ENCODE measurements around the gene FNBP1. TPM values are rescaled to one million over a fixed set of nuclear protein-coding genes. Genes with fewer than 3 reads are reported as not detected.
"Not testable (repeated sequence)": the region's sequence is repeated elsewhere in the genome, so short reads cannot be mapped to it uniquely, and the experiment has no call there.

Gene FNBP1
- total and polyA plus RNA-seq, 9 donors: 15.0 to 28.4 (median 18.2) TPM

GRCh38 chr9:130010151-130010988, 32.6 kb downstream of the FNBP1 start:
- Histone ChIP-seq H3K9me3 (replicated peaks; ENCODE audit: control insufficient read depth, low read depth, low read length) (peaks cover 8% of the 10 kb centered on the region), H3K36me3 (ENCODE audit: control insufficient read depth, insufficient read depth, low read length) (peaks cover 2% of the 10 kb centered on the region), H3K4me3 (ENCODE audit: low read length) (no peak overlapping the region), H3K27ac (ENCODE audit: low read length) (no peak overlapping the region), H3K27me3 (ENCODE audit: control insufficient read depth, insufficient read depth, low read length) (no peaks in the 10 kb centered on the region), H3K4me1 (ENCODE audit: control insufficient read depth, insufficient read depth, low read length) (no peaks in the 10 kb centered on the region)
- WGBS (ENCODE audit: insufficient coverage): 100% methylated on average over 2 of the region's 5 CpGs
- no peak for DNase-seq

- not testable (repeated sequence) for H3K36me3 ChIP-seq (ENCODE audit: control insufficient read depth, insufficient read depth, low read length); H3K27ac ChIP-seq (ENCODE audit: low read length); H3K4me3 ChIP-seq (ENCODE audit: low read length); H3K27me3 ChIP-seq (ENCODE audit: control insufficient read depth, insufficient read depth, low read length); H3K4me1 ChIP-seq (ENCODE audit: control insufficient read depth, insufficient read depth, low read length); H3K9me3 ChIP-seq (replicated peaks; ENCODE audit: control insufficient read depth, low read depth, low read length); DNase-seq
- WGBS (ENCODE audit: insufficient coverage): 71% methylated on average over 1 of the region's 10 CpGs
Measured at GRCh38 chr9:130009546-130009945, 33.4 kb downstream of the FNBP1 start.

- no peak for DNase-seq
- WGBS (ENCODE audit: insufficient coverage): 61% methylated on average over 2 of the region's 5 CpGs
- Histone ChIP-seq H3K27me3 (ENCODE audit: control insufficient read depth, insufficient read depth, low read length) (no peaks in the 10 kb centered on the region), H3K4me3 (ENCODE audit: low read length) (no peak overlapping the region), H3K4me1 (ENCODE audit: control insufficient read depth, insufficient read depth, low read length) (no peaks in the 10 kb centered on the region), H3K27ac (ENCODE audit: low read length) (no peak overlapping the region), H3K36me3 (ENCODE audit: control insufficient read depth, insufficient read depth, low read length) (peaks cover 2% of the 10 kb centered on the region), H3K9me3 (replicated peaks; ENCODE audit: control insufficient read depth, low read depth, low read length) (peaks cover 8% of the 10 kb centered on the region)
Measured at GRCh38 chr9:130008538-130008937, 34.5 kb downstream of the FNBP1 start.

- not testable (repeated sequence) for H3K27me3 ChIP-seq (ENCODE audit: control insufficient read depth, insufficient read depth, low read length); DNase-seq; H3K4me3 ChIP-seq (ENCODE audit: low read length); H3K36me3 ChIP-seq (ENCODE audit: control insufficient read depth, insufficient read depth, low read length); H3K9me3 ChIP-seq (replicated peaks; ENCODE audit: control insufficient read depth, low read depth, low read length); H3K4me1 ChIP-seq (ENCODE audit: control insufficient read depth, insufficient read depth, low read length); H3K27ac ChIP-seq (ENCODE audit: low read length)
- 100% methylated on average over 1 of the region's 6 CpGs for WGBS (ENCODE audit: insufficient coverage)
Measured at GRCh38 chr9:130006952-130007351, 36.0 kb downstream of the FNBP1 start.

GRCh38 chr9:130003943-130004552, 38.9 kb downstream of the FNBP1 start:
- Histone ChIP-seq H3K27me3 (ENCODE audit: control insufficient read depth, insufficient read depth, low read length) (no peaks in the 10 kb centered on the region), H3K4me1 (ENCODE audit: control insufficient read depth, insufficient read depth, low read length) (no peaks in the 10 kb centered on the region), H3K27ac (ENCODE audit: low read length) (no peak overlapping the region), H3K4me3 (ENCODE audit: low read length) (no peak overlapping the region), H3K36me3 (ENCODE audit: control insufficient read depth, insufficient read depth, low read length) (no peaks in the 10 kb centered on the region), H3K9me3 (replicated peaks; ENCODE audit: control insufficient read depth, low read depth, low read length) (no peaks in the 10 kb centered on the region)
- 72% methylated on average over 3 of the region's 8 CpGs for WGBS (ENCODE audit: insufficient coverage)
- no peak for DNase-seq

GRCh38 chr9:130002320-130002719, 40.7 kb downstream of the FNBP1 start:
- 100% methylated on average over 1 of the region's 5 CpGs for WGBS (ENCODE audit: insufficient coverage)
- Histone ChIP-seq H3K4me1 (ENCODE audit: control insufficient read depth, insufficient read depth, low read length) (no peaks in the 10 kb centered on the region), H3K9me3 (replicated peaks; ENCODE audit: control insufficient read depth, low read depth, low read length) (no peaks in the 10 kb centered on the region), H3K4me3 (ENCODE audit: low read length) (no peak overlapping the region), H3K36me3 (ENCODE audit: control insufficient read depth, insufficient read depth, low read length) (no peaks in the 10 kb centered on the region), H3K27ac (ENCODE audit: low read length) (no peak overlapping the region), H3K27me3 (ENCODE audit: control insufficient read depth, insufficient read depth, low read length) (no peaks in the 10 kb centered on the region)
- DNase-seq: no peak

GRCh38 chr9:130001190-130001589, 41.8 kb downstream of the FNBP1 start:
- no CpG with 5 or more reads among the region's 7 CpGs for WGBS (ENCODE audit: insufficient coverage)
- no peak for DNase-seq
- H3K4me1 ChIP-seq (ENCODE audit: control insufficient read depth, insufficient read depth, low read length): no peaks in the 10 kb centered on the region
- H3K4me3 ChIP-seq (ENCODE audit: low read length): no peak overlapping the region
- H3K27me3 ChIP-seq (ENCODE audit: control insufficient read depth, insufficient read depth, low read length): no peaks in the 10 kb centered on the region
- H3K9me3 ChIP-seq (replicated peaks; ENCODE audit: control insufficient read depth, low read depth, low read length): no peaks in the 10 kb centered on the region
- H3K27ac ChIP-seq (ENCODE audit: low read length): no peak overlapping the region
- H3K36me3 ChIP-seq (ENCODE audit: control insufficient read depth, insufficient read depth, low read length): no peaks in the 10 kb centered on the region

- Histone ChIP-seq H3K4me1 (ENCODE audit: control insufficient read depth, insufficient read depth, low read length) (no peaks in the 10 kb centered on the region), H3K27me3 (ENCODE audit: control insufficient read depth, insufficient read depth, low read length) (no peaks in the 10 kb centered on the region), H3K27ac (ENCODE audit: low read length) (no peak overlapping the region), H3K9me3 (replicated peaks; ENCODE audit: control insufficient read depth, low read depth, low read length) (no peaks in the 10 kb centered on the region), H3K36me3 (ENCODE audit: control insufficient read depth, insufficient read depth, low read length) (no peaks in the 10 kb centered on the region), H3K4me3 (ENCODE audit: low read length) (no peak overlapping the region)
- 44% methylated on average over 1 of the region's 5 CpGs for WGBS (ENCODE audit: insufficient coverage)
- no peak for DNase-seq
Measured at GRCh38 chr9:129999141-129999510, 43.9 kb downstream of the FNBP1 start.

GRCh38 chr9:129998491-129999140, 44.4 kb downstream of the FNBP1 start:
- Histone ChIP-seq H3K27ac (ENCODE audit: low read length) (no peak overlapping the region), H3K4me3 (ENCODE audit: low read length) (no peak overlapping the region), H3K9me3 (replicated peaks; ENCODE audit: control insufficient read depth, low read depth, low read length) (no peaks in the 10 kb centered on the region), H3K36me3 (ENCODE audit: control insufficient read depth, insufficient read depth, low read length) (no peaks in the 10 kb centered on the region), H3K4me1 (ENCODE audit: control insufficient read depth, insufficient read depth, low read length) (no peaks in the 10 kb centered on the region), H3K27me3 (ENCODE audit: control insufficient read depth, insufficient read depth, low read length) (no peaks in the 10 kb centered on the region)
- peak; percentile 68 for DNase-seq
- no CpG with 5 or more reads among the region's 5 CpGs for WGBS (ENCODE audit: insufficient coverage)

- 92% methylated on average over 2 of the region's 3 CpGs for WGBS (ENCODE audit: insufficient coverage)
- not testable (repeated sequence) for H3K9me3 ChIP-seq (replicated peaks; ENCODE audit: control insufficient read depth, low read depth, low read length); H3K27me3 ChIP-seq (ENCODE audit: control insufficient read depth, insufficient read depth, low read length); DNase-seq; H3K4me3 ChIP-seq (ENCODE audit: low read length); H3K36me3 ChIP-seq (ENCODE audit: control insufficient read depth, insufficient read depth, low read length); H3K27ac ChIP-seq (ENCODE audit: low read length); H3K4me1 ChIP-seq (ENCODE audit: control insufficient read depth, insufficient read depth, low read length)
Measured at GRCh38 chr9:129997706-129998105, 45.3 kb downstream of the FNBP1 start.
